Stimulated activated CD8-positive, alpha-beta memory T cell treated with anti-CD3 and anti-CD28 coated beads, Interleukin-7, amount 100 ng/mL, for 48 hours (primary cell): ENCODE measurements around the gene SEPTIN5.
"Not testable (repeated sequence)": the region's sequence is repeated elsewhere in the genome, so short reads cannot be mapped to it uniquely, and the experiment has no call there.

Experiments
- DNase-seq, 2 donors: peaks; one replicate each; pipeline ENCODE4 v3.0.0-alpha.2; 2020; ENCODE audit warnings: low read depth in 1 of 2; ENCODE audit errors: extremely low read depth in 1 of 2

SEPTIN5 gene

GRCh38 chr22:19714312-19715187 is at the start of gene SEPTIN5:
SEPTIN5 (plus strand) TSS chr22:19714503; CDS start chr22:19714589, 86 bp downstream.
- no peak for DNase-seq

- DNase-seq: no peak
Measured at GRCh38 chr22:19664951-19665783, 49.1 kb upstream of the SEPTIN5 start.

- DNase-seq: no peak
Measured at GRCh38 chr22:19665784-19666672, 48.3 kb upstream of the SEPTIN5 start.

GRCh38 chr22:19666673-19667593 is 47.4 kb upstream of the SEPTIN5 start:
- no peak for DNase-seq

GRCh38 chr22:19667872-19668740 is 46.2 kb upstream of the SEPTIN5 start:
- DNase-seq: no peak

- no peak for DNase-seq
Measured at GRCh38 chr22:19668748-19669147, 45.6 kb upstream of the SEPTIN5 start.

- no peak for DNase-seq
Measured at GRCh38 chr22:19669570-19669969, 44.7 kb upstream of the SEPTIN5 start.

- DNase-seq: no peak
Measured at GRCh38 chr22:19671316-19671715, 43.0 kb upstream of the SEPTIN5 start.

GRCh38 chr22:19672054-19672776 is 42.1 kb upstream of the SEPTIN5 start:
- DNase-seq: no peak

GRCh38 chr22:19673660-19674059 is 40.6 kb upstream of the SEPTIN5 start:
- no peak for DNase-seq

GRCh38 chr22:19674129-19674928 is 40.0 kb upstream of the SEPTIN5 start:
- DNase-seq: no peak

- DNase-seq: no peak
Measured at GRCh38 chr22:19674929-19675253, 39.4 kb upstream of the SEPTIN5 start.

GRCh38 chr22:19675428-19675827 is 38.9 kb upstream of the SEPTIN5 start:
- no peak for DNase-seq

- DNase-seq: not testable (repeated sequence)
Measured at GRCh38 chr22:19676437-19676836, 37.9 kb upstream of the SEPTIN5 start.

GRCh38 chr22:19678949-19679521 is 35.3 kb upstream of the SEPTIN5 start:
- DNase-seq: no peak

GRCh38 chr22:19679522-19680101 is 34.7 kb upstream of the SEPTIN5 start:
- DNase-seq: no peak
